Sigmoid colon (tissue), 7 donors: ENCODE measurements around the gene ZSWIM6. TPM values are rescaled to one million over a fixed set of nuclear protein-coding genes. Genes with fewer than 3 reads are reported as not detected.
A peak's percentile ranks its signal among the peaks of the same experiment; 100 is the strongest.

Source experiments
- DNase-seq: peaks from one replicate; pipeline ENCODE4 v3.0.0-alpha.2; 2019
- H3K27ac ChIP-seq, 4 donors: fragments of 200-600 bp; sonication (generic); one replicate each; pipeline ENCODE4 v1.5.1; 2016 to 2019; ENCODE audit warnings: mild to moderate bottlenecking in 1 of 4
- H3K27me3 ChIP-seq, 3 donors: fragments of 200-600 bp; sonication (generic); one replicate each; pipeline ENCODE4 v1.5.1; 2019; ENCODE audit warnings: mild to moderate bottlenecking in 1 of 3
- H3K36me3 ChIP-seq, 4 donors: fragments of 200-600 bp; sonication (generic); one replicate each; pipeline ENCODE4 v1.5.1; 2016 to 2019
- H3K4me1 ChIP-seq, 4 donors: fragments of 200-600 bp; sonication (generic); one replicate each; pipeline ENCODE4 v1.5.1; 2017 to 2019
- H3K4me3 ChIP-seq, 4 donors: fragments of 200-600 bp; sonication (generic); one replicate each; pipeline ENCODE4 v1.5.1; 2017 to 2019; ENCODE audit warnings: mild to moderate bottlenecking in 2 of 4, moderate library complexity in 1 of 4
- H3K9me3 ChIP-seq, 4 donors: fragments of 200-600 bp in 3 of 4; sonication (generic) in 3 of 4; one replicate each; pipeline versions ENCODE4 v1.5.1 to v1.6.1; 2013 to 2019
- EP300 ChIP-seq, 4 donors: sonication (generic); formaldehyde crosslinking; IDR thresholded peaks; one replicate each; pipeline ENCODE4 v1.6.1; 2017; ENCODE audit warnings: antibody characterized with exemption in 4 of 4
- POLR2A ChIP-seq, 2 donors: fragments of 450-650 bp; IDR thresholded peaks; one replicate each; pipeline ENCODE4 v1.6.1; 2016; ENCODE audit warnings: antibody characterized with exemption in 2 of 2, mild to moderate bottlenecking in 2 of 2, moderate library complexity in 2 of 2
- POLR2AphosphoS5 ChIP-seq, 4 donors: sonication (generic); formaldehyde crosslinking; IDR thresholded peaks; one replicate each; pipeline ENCODE4 v1.6.1; 2017; ENCODE audit warnings: antibody characterized with exemption in 4 of 4
- WGBS, 2 donors: extraction: QIAGEN DNeasy Blood & Tissue Kit; methylation state at CpG; one replicate each; pipeline ENCODE4 v1.1.7; 2013; 5-methylcytosine and 5-hydroxymethylcytosine counted together
- intact Hi-C: fragments of 100-400 bp; cut with DNase I; formaldehyde crosslinking; loops from one replicate; pipeline ENCODE4 v1.15.1; 2023
- polyA plus RNA-seq, 3 donors: library from polyadenylated mRNA; stranded (reverse); fragments of 200-250 nt; gene quantifications; one replicate each; pipeline ENCODE4 v1.2.3, GENCODE V29; 2013
- total RNA-seq, 4 donors: library from RNA; depleted of rRNA; stranded (reverse); fragments of >200 nt; gene quantifications; one replicate each; pipeline ENCODE4 v1.1.0, GENCODE V29; 2016
- TF ChIP-seq, protein P1 (sequence below), 4 experiments: fragments of 450-650 bp in 3 of 4; fragments of 200-600 bp in 1 of 4; IDR thresholded peaks; one replicate each; pipeline ENCODE4 v1.5.1; 2016 to 2019; ENCODE audit warnings: antibody characterized with exemption in 4 of 4, mild to moderate bottlenecking in 3 of 4, moderate library complexity in 2 of 4
- donor health status: healthy with polysubstance abuse.
- donor health status: Bipolar disorder and iron deficiency.
- donor health status: healthy.

ZSWIM6 gene
- total and polyA plus RNA-seq, 7 donors: 4.2 to 17.7 (median 11.3) TPM

DNA sequence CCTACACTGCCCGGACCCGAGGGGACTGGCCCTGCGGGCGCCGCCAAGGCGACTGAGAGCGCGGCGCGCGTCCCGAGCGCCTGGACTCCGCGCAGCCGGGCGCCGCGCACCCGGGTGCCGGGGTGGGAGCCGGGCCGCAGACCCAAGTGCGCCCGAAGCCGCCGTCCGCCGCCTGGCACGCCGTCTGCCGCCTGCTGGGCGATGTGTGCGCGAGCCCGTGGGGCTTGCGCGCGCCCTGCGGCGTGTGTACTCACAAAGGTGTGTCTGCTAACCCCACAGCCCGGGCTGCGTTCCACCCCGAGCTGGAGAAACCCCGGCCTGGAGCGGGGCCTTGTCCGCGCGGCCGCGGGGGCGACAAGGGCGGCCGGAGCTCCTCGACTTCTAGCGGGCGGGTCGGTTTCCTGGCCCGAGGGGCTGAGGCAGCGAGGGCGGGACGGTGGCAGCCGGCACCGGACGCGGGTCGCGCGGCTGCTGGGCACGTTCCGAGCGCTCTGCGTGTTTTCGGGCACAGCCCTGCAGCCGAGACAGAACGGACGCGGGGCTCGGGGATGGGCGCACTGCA lies 1.1 kb upstream of the ZSWIM6 start:
- intact Hi-C loops: loop anchor here (2.0 to 5.0 kb wide), 3 partner anchors 50 to 384 kb away; partner anchors contain the start of genes ERCC8, NDUFAF2 and SMIM15
- peak overlapping the region; percentile 91 to 99 (median 94) for H3K27ac ChIP-seq
- H3K4me1 ChIP-seq: peaks cover 0 to 44% (median 37%) of the 10 kb centered on the region in 4 donors
- DNase-seq: peak; percentile 87
- H3K36me3 ChIP-seq: no peaks in the 10 kb centered on the region
- peak overlapping the region; percentile 57 to 99 (median 78) for H3K4me3 ChIP-seq
- H3K9me3 ChIP-seq: no peaks in the 10 kb centered on the region
- TF ChIP-seq, protein P1, sequence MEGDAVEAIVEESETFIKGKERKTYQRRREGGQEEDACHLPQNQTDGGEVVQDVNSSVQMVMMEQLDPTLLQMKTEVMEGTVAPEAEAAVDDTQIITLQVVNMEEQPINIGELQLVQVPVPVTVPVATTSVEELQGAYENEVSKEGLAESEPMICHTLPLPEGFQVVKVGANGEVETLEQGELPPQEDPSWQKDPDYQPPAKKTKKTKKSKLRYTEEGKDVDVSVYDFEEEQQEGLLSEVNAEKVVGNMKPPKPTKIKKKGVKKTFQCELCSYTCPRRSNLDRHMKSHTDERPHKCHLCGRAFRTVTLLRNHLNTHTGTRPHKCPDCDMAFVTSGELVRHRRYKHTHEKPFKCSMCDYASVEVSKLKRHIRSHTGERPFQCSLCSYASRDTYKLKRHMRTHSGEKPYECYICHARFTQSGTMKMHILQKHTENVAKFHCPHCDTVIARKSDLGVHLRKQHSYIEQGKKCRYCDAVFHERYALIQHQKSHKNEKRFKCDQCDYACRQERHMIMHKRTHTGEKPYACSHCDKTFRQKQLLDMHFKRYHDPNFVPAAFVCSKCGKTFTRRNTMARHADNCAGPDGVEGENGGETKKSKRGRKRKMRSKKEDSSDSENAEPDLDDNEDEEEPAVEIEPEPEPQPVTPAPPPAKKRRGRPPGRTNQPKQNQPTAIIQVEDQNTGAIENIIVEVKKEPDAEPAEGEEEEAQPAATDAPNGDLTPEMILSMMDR (IDR thresholded peaks at IDR 0.05): peak in 1 of 4 experiments; percentile 57
- no peak for TF ChIP-seq POLR2AphosphoS5 (IDR thresholded peaks at IDR 0.05)
- 0% methylated on average over 80 of the region's 80 CpGs for WGBS, 2 donors
- H3K27me3 ChIP-seq: no peaks in the 10 kb centered on the region

GRCh38 chr5:61332358-61332749 lies 296 bp downstream of the ZSWIM6 start:
- Histone ChIP-seq H3K36me3 (no peaks in the 10 kb centered on the region), H3K9me3 (no peaks in the 10 kb centered on the region), H3K4me1 (peaks cover 0 to 53% (median 37%) of the 10 kb centered on the region in 4 donors), H3K27ac (peak overlapping the region; percentile 91 to 99 (median 92)), H3K27me3 (no peaks in the 10 kb centered on the region), H3K4me3 (peak overlapping the region; percentile 61 to 99 (median 91))
- DNase-seq: peak; percentile 76
- intact Hi-C loops: loop anchor here (2.0 to 5.0 kb wide), 2 partner anchors 76 to 385 kb away; partner anchors contain the start of genes ERCC8 and NDUFAF2
- TF ChIP-seq, protein P1 (IDR thresholded peaks at IDR 0.05): no peak
- TF ChIP-seq EP300 (IDR thresholded peaks at IDR 0.05): no peak
- no peak for TF ChIP-seq POLR2AphosphoS5 (IDR thresholded peaks at IDR 0.05)
- no peak for TF ChIP-seq POLR2A (IDR thresholded peaks at IDR 0.05)
- WGBS, 2 donors: 0 to 1% methylated on average over 69 of the region's 69 CpGs

DNA sequence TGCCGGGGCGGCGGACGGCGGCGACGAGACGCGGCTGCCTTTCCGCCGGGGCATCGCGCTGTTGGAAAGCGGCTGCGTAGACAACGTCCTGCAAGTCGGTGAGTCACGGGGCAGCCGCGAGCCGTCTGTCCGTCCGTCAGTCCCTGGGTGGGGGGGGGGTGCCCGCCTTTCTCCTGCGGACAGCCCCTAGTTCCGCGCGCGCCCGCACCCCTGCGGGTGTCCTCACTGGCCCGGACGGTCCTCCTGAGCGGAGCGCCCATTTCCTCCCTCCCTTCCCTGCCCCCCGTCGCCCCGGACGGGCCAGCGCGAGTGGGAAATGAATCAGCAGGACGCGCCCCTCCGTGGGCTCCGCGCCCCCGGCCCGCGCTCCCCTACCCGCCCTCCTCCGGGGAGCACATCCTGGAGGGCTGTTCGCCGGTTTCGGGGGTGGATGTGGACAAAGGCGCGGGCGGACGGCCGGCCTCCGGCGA lies 828 bp downstream of the ZSWIM6 start:
- peak; percentile 84 for DNase-seq

GRCh38 chr5:61333321-61333953 lies 1.4 kb downstream of the ZSWIM6 start:
- intact Hi-C loops: loop anchor here (2.0 to 5.0 kb wide), 2 partner anchors 75 to 386 kb away; partner anchors contain the start of genes ERCC8 and NDUFAF2
- Histone ChIP-seq H3K4me3 (peak overlapping the region; percentile 83 to 99 (median 97)), H3K36me3 (no peaks in the 10 kb centered on the region), H3K4me1 (peaks cover 0 to 50% (median 34%) of the 10 kb centered on the region in 4 donors), H3K27ac (peak overlapping the region; percentile 91 to 99 (median 92)), H3K27me3 (no peaks in the 10 kb centered on the region), H3K9me3 (no peaks in the 10 kb centered on the region)
- peak in 3 of 4 donors; percentile 21 to 39 (median 32) for TF ChIP-seq POLR2AphosphoS5 (IDR thresholded peaks at IDR 0.05)
- no peak for TF ChIP-seq EP300 (IDR thresholded peaks at IDR 0.05)
- TF ChIP-seq POLR2A (IDR thresholded peaks at IDR 0.05): no peak
- TF ChIP-seq, protein P1 (IDR thresholded peaks at IDR 0.05): no peak
- 0% methylated on average over 74 to 75 of the region's 75 CpGs for WGBS, 2 donors
- DNase-seq: peak; percentile 73

More for the DNA sequence above, 828 bp downstream of the ZSWIM6 start:
- no peaks in the 10 kb centered on the region for H3K9me3 ChIP-seq
- peaks cover 0 to 53% (median 37%) of the 10 kb centered on the region in 4 donors for H3K4me1 ChIP-seq
- H3K4me3 ChIP-seq: peak overlapping the region; percentile 83 to 99 (median 97)
- peak overlapping the region; percentile 91 to 99 (median 92) for H3K27ac ChIP-seq
- H3K27me3 ChIP-seq: no peaks in the 10 kb centered on the region
- H3K36me3 ChIP-seq: no peaks in the 10 kb centered on the region
- peak; percentile 29 to 50 (median 37) for TF ChIP-seq POLR2AphosphoS5 (IDR thresholded peaks at IDR 0.05)
- TF ChIP-seq EP300 (IDR thresholded peaks at IDR 0.05): no peak
- WGBS, 2 donors: 0 to 1% methylated on average over 61 of the region's 61 CpGs
- intact Hi-C loops: loop anchor here (2.0 to 5.0 kb wide), 2 partner anchors 76 to 386 kb away; partner anchors contain the start of genes ERCC8 and NDUFAF2
